ENCODE data around the gene ARMS2.

The ARMS2 gene

GRCh38 chr10:122454603-122455080 lies at the start of gene ARMS2:
Gene ARMS2, plus strand, starts transcription at chr10:122454653. Its CDS starts 75 bp downstream, at chr10:122454728.
- DNase-seq (ENCODE audit: low read depth), result no peak

- DNase-seq (ENCODE audit: low read depth), result no peak
Measured at GRCh38 chr10:122407375-122408125, 46.9 kb upstream of the ARMS2 start.

GRCh38 chr10:122413327-122413726 lies 41.1 kb upstream of the ARMS2 start:
- DNase-seq (ENCODE audit: low read depth), result no peak

GRCh38 chr10:122417667-122418066 lies 36.8 kb upstream of the ARMS2 start:
- no peak for DNase-seq (ENCODE audit: low read depth)

- DNase-seq (ENCODE audit: low read depth), result no peak
Measured at GRCh38 chr10:122419016-122419415, 35.4 kb upstream of the ARMS2 start.

GRCh38 chr10:122419876-122420623 lies 34.4 kb upstream of the ARMS2 start:
- no peak for DNase-seq (ENCODE audit: low read depth)

GRCh38 chr10:122420624-122421007 lies 33.8 kb upstream of the ARMS2 start:
- DNase-seq (ENCODE audit: low read depth), result no peak

- DNase-seq (ENCODE audit: low read depth), result no peak
Measured at GRCh38 chr10:122421054-122421625, 33.3 kb upstream of the ARMS2 start.

- DNase-seq (ENCODE audit: low read depth), result no peak
Measured at GRCh38 chr10:122421742-122422141, 32.7 kb upstream of the ARMS2 start.

GRCh38 chr10:122422266-122422989 lies 32.0 kb upstream of the ARMS2 start:
- no peak for DNase-seq (ENCODE audit: low read depth)

GRCh38 chr10:122424059-122424458 lies 30.4 kb upstream of the ARMS2 start:
- DNase-seq (ENCODE audit: low read depth), result no peak

- no peak for DNase-seq (ENCODE audit: low read depth)
Measured at GRCh38 chr10:122426829-122427228, 27.6 kb upstream of the ARMS2 start.

GRCh38 chr10:122427280-122427679 lies 27.2 kb upstream of the ARMS2 start:
- DNase-seq (ENCODE audit: low read depth), result no peak

GRCh38 chr10:122435212-122435827 lies 19.1 kb upstream of the ARMS2 start:
- DNase-seq (ENCODE audit: low read depth), result no peak

GRCh38 chr10:122441961-122442360 lies 12.5 kb upstream of the ARMS2 start:
- no peak for DNase-seq (ENCODE audit: low read depth)

- DNase-seq (ENCODE audit: low read depth), result no peak
Measured at GRCh38 chr10:122445469-122445868, 9.0 kb upstream of the ARMS2 start.

GRCh38 chr10:122445904-122446303 lies 8.5 kb upstream of the ARMS2 start:
- DNase-seq (ENCODE audit: low read depth), result no peak

GRCh38 chr10:122446668-122447423 lies 7.6 kb upstream of the ARMS2 start:
- no peak for DNase-seq (ENCODE audit: low read depth)

- no peak for DNase-seq (ENCODE audit: low read depth)
Measured at GRCh38 chr10:122448600-122448999, 5.9 kb upstream of the ARMS2 start.

- no peak for DNase-seq (ENCODE audit: low read depth)
Measured at GRCh38 chr10:122449153-122449552, 5.3 kb upstream of the ARMS2 start.

- DNase-seq (ENCODE audit: low read depth), result no peak
Measured at GRCh38 chr10:122450353-122450990, 4.0 kb upstream of the ARMS2 start.

All from stimulated activated CD8-positive, alpha-beta memory T cell treated with anti-CD3 and anti-CD28 coated beads, Interleukin-15, amount 100 ng/mL, for 24 hours (primary cell).